HepG2 (cell line): ENCODE data around the gene PSENEN. TPM values are rescaled to one million over a fixed set of nuclear protein-coding genes. Genes with fewer than 3 reads are reported as not detected.
A peak's percentile ranks its signal among the peaks of the same experiment; 100 is the strongest.

ENCODE experiments used
- FOXO1 ChIP-seq: sonication (generic); formaldehyde crosslinking; IDR thresholded peaks from 2 replicates; pipeline ENCODE4 v1.4.0; 2020; ENCODE audit warnings: missing genetic modification reagents
- FOXP1 ChIP-seq, 2 experiments: fragments of 450-650 bp in 1 of 2; IDR thresholded peaks; 2 replicates each; pipeline ENCODE4 v1.6.1; 2017 to 2018; ENCODE audit warnings: antibody characterized with exemption in 1 of 2
- PRPF4 ChIP-seq: fragments of 200-400 bp; formaldehyde crosslinking; IDR thresholded peaks from 2 replicates; pipeline ENCODE4 v1.6.1; 2016; ENCODE audit warnings: low read length, low read depth; ENCODE audit not compliant: poor library complexity, severe bottlenecking
- SIN3A ChIP-seq: IDR thresholded peaks from 2 replicates; pipeline ENCODE4 v1.6.1; 2011; ENCODE audit warnings: low read depth, mild to moderate bottlenecking, control low read depth, low read length, borderline replicate concordance
- THAP11 ChIP-seq: IDR thresholded peaks from 2 replicates; pipeline ENCODE4 v1.6.1; 2016; ENCODE audit warnings: missing biosample characterization, missing genetic modification reagents
- ZFP62 ChIP-seq: sonication (generic); formaldehyde crosslinking; IDR thresholded peaks from 2 replicates; pipeline ENCODE4 v1.4.0; 2020; ENCODE audit warnings: missing genetic modification reagents
- ZKSCAN5 ChIP-seq: sonication (generic); formaldehyde crosslinking; IDR thresholded peaks from 2 replicates; pipeline ENCODE4 v1.5.1; 2020; ENCODE audit warnings: mild to moderate bottlenecking, missing genetic modification reagents
- ZKSCAN8 ChIP-seq: IDR thresholded peaks from 2 replicates; pipeline ENCODE4 v1.6.1; 2016; ENCODE audit warnings: borderline replicate concordance, missing genetic modification reagents, missing compliant biosample characterization
- ZNF101 ChIP-seq: sonication (generic); formaldehyde crosslinking; IDR thresholded peaks from 2 replicates; pipeline ENCODE4 v1.4.0; 2020; ENCODE audit warnings: mild to moderate bottlenecking, low read depth, missing genetic modification reagents, borderline replicate concordance
- ZNF235 ChIP-seq: sonication (generic); formaldehyde crosslinking; IDR thresholded peaks from 2 replicates; pipeline ENCODE4 v1.8.1; 2023; ENCODE audit warnings: mild to moderate bottlenecking, missing genetic modification reagents, borderline replicate concordance
- ZNF282 ChIP-seq: fragments of 450-650 bp; IDR thresholded peaks from 2 replicates; pipeline ENCODE4 v1.6.1; 2018; ENCODE audit not compliant: partially characterized antibody
- ZNF367 ChIP-seq: sonication (generic); formaldehyde crosslinking; IDR thresholded peaks from 2 replicates; pipeline ENCODE4 v1.4.0; 2020; ENCODE audit warnings: missing genetic modification reagents, borderline replicate concordance
- ZNF616 ChIP-seq: sonication (generic); formaldehyde crosslinking; IDR thresholded peaks from 2 replicates; pipeline ENCODE4 v1.5.0; 2020; ENCODE audit warnings: low read depth, mild to moderate bottlenecking, missing genetic modification reagents
- polyA plus RNA-seq, 8 experiments: library from polyadenylated mRNA; depleted of rRNA in 3 of 8; stranded (reverse) in 7 of 8; unstranded in 1 of 8; fragments of >200 nt; fragmentation: Illumina TruSeq in 4 of 8; extraction: Trizol in 4 of 8; gene quantifications; 2 replicates each; pipeline versions ENCODE4 v1.2.1 to v1.2.3, GENCODE V29; 2011 to 2016; ENCODE audit warnings: low read depth in 4 of 8, missing spikeins in 1 of 8, mixed read lengths in 1 of 8; ENCODE audit not compliant: insufficient read depth in 1 of 8
- total RNA-seq, 5 experiments: library from RNA; depleted of rRNA; stranded (reverse); fragments of >200 nt; fragmentation: Illumina TruSeq; extraction: Trizol; gene quantifications; 2 replicates each; pipeline ENCODE4 v1.2.3, GENCODE V29; 2016; ENCODE audit warnings: low read depth in 1 of 5
- TF ChIP-seq, protein P1 (sequence below): sonication (generic); formaldehyde crosslinking; IDR thresholded peaks from 2 replicates; pipeline ENCODE4 v1.8.0; 2023; ENCODE audit warnings: mild to moderate bottlenecking, missing genetic modification reagents
- TF ChIP-seq, protein P2 (sequence below): sonication (generic); formaldehyde crosslinking; IDR thresholded peaks from 2 replicates; pipeline ENCODE4 v1.4.0; 2020; ENCODE audit warnings: missing genetic modification reagents; ENCODE audit errors: not compliant biosample characterization

The PSENEN gene
- total and polyA plus RNA-seq, 2 of the 13 experiments (the other 11 are each of a cell fraction or from before 2014, with no cell fraction given): 16.9 to 34.2 TPM

DNA sequence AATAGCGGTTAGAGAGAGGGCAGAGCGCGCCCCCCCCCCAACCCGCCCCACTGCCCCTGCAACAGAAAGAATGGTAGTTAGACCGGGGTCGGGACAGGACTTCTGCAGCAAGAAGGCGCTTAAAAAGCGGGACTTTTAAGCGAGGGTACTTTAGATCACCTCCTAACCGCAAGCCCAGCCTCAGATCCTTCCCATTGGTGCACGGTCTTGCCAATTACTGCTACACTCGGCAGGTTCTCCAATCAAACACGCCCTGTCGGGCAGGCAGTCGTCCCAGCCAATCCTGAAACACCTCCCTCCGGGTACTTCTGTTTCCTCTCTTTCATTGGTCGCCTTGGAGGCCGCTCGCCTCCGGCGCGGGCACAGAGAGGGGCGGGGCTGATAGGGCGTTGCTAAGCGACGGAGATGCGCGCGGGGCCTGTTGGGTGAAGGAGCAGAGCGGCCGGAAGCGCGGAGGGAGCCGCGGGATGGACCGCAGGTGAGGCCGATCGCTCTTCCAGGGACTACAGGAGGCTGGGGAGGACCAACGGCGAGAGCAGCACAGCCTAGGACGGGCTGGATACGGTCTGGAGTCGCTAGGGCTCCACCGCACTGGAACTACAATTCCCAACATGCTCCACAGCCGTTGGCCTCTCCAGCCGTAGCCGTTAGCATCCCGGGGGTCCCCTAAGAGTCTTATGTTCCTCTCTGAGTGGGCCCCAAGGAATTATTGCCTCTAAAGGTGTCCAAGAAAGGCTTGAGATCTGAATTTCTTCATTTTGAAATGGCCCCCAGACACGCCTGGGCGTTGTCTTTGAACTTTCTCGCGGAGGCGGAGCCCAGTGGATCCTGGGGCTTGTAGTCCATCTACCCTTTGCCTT lies 12.5 kb downstream of the PSENEN start, which contains the start of gene PROSER3 (continued):
- TF ChIP-seq ZNF101 (no peak), ZKSCAN5 (CRISPR knock-in tag) (no peak), ZNF616 (no peak), SIN3A (peak; percentile 80), FOXO1 (CRISPR knock-in tag) (no peak), THAP11 (peak; percentile 97), PRPF4 (no peak), ZNF235 (no peak), ZNF282 (no peak), ZKSCAN8 (CRISPR knock-in tag) (no peak), ZFP62 (CRISPR knock-in tag) (peak; percentile 56; the same call in 1 of the 2 replicates), ZNF367 (CRISPR knock-in tag) (0 out of 2 replicates have a peak, but pooled peaks have one; percentile 29), FOXP1 (IDR thresholded peaks at IDR 0.05) (no peak), FOXP1 (CRISPR knock-in tag; IDR thresholded peaks at IDR 0.05) (no peak)
- TF ChIP-seq, protein P1, sequence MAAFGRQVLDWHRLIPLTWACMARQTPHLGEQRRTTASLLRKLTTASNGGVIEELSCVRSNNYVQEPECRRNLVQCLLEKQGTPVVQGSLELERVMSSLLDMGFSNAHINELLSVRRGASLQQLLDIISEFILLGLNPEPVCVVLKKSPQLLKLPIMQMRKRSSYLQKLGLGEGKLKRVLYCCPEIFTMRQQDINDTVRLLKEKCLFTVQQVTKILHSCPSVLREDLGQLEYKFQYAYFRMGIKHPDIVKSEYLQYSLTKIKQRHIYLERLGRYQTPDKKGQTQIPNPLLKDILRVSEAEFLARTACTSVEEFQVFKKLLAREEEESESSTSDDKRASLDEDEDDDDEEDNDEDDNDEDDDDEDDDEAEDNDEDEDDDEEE (CRISPR knock-in tag): peak; percentile 53; the same call in 1 of the 2 replicates
- TF ChIP-seq, protein P2, sequence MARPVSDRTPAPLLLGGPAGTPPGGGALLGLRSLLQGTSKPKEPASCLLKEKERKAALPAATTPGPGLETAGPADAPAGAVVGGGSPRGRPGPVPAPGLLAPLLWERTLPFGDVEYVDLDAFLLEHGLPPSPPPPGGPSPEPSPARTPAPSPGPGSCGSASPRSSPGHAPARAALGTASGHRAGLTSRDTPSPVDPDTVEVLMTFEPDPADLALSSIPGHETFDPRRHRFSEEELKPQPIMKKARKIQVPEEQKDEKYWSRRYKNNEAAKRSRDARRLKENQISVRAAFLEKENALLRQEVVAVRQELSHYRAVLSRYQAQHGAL (CRISPR knock-in tag): no peak
